Natural killer cell treated with Interleukin-12 subunit alpha and Interleukin-12 subunit beta and Interleukin-15 and Interleukin-18, amount 100 ng/mL, for 72 hours (primary cell): Measurements from ENCODE around the gene KLHL9. TPM values are rescaled to one million over a fixed set of nuclear protein-coding genes. Genes with fewer than 3 reads are reported as not detected.
A peak's percentile ranks its signal among the peaks of the same experiment; 100 is the strongest.

Source experiments
- ATAC-seq, 2 donors: fragments of 150-1000 bp; cut with Tn5 transposase in 1 of 2; sonication (Bioruptor Pico), chemical (Tn5 transposase) in 1 of 2; 2 replicates each; pipeline ENCODE4 v1.10.0; 2021
- DNase-seq: peaks from one replicate; pipeline ENCODE4 v3.0.0; 2022; ENCODE audit warnings: low spot score
- H3K27ac Mint-ChIP-seq, 2 donors: 1 replicate in 1 of 2; 2 replicates in 1 of 2; pipeline ENCODE4 v1.8.0; 2022; ENCODE audit warnings: mixed read lengths in 2 of 2, mild to moderate bottlenecking in 1 of 2, moderate library complexity in 1 of 2
- H3K27me3 Mint-ChIP-seq, 2 donors: 1 replicate in 1 of 2; 2 replicates in 1 of 2; pipeline ENCODE4 v1.8.0; 2022; ENCODE audit warnings: mixed read lengths in 2 of 2
- H3K36me3 Mint-ChIP-seq: one replicate; pipeline ENCODE4 v1.8.0; 2022; ENCODE audit warnings: mixed read lengths
- H3K4me1 Mint-ChIP-seq, 2 donors: 1 replicate in 1 of 2; 2 replicates in 1 of 2; pipeline ENCODE4 v1.8.0; 2022; ENCODE audit warnings: low read depth in 2 of 2, mixed read lengths in 2 of 2, mild to moderate bottlenecking in 1 of 2
- H3K4me3 Mint-ChIP-seq: one replicate; pipeline ENCODE4 v1.8.0; 2022; ENCODE audit warnings: mixed read lengths
- H3K9me3 Mint-ChIP-seq: 2 replicates; pipeline ENCODE4 v1.8.0; 2022; ENCODE audit warnings: mixed read lengths
- total RNA-seq, 2 donors: library from RNA; stranded (reverse); gene quantifications; one replicate each; pipeline ENCODE4 v1.2.3, GENCODE V29; 2022

Gene KLHL9
- total RNA-seq, 2 donors from 2014 or later = 13.3 to 16.6 TPM

DNA sequence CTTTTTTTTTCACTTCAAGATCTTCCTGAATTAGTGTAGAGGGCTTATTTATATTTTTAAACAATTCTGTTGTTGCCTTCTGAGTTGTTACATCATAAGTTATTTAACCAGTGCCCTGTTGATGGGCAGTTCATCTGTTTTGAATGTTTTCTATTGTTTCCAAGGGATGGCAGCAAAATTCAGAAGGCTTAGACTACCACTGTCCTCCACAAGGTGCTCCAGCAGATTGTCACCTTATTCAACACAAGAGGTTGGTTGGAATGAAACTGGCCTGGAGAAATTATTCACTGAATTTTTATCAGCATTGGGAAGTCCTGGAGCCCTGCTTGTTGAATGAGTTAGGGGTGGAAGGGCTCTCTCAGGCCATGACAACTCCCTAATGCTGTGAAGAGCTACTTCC, 1.3 kb upstream of the KLHL9 start:
- Mint-ChIP-seq H3K27me3 (peaks cover 5 to 16% of the 10 kb centered on the region in 2 donors), H3K36me3 (peaks cover 13% of the 10 kb centered on the region), H3K27ac (peak overlapping the region; percentile 88 to 91), H3K9me3 (no peaks in the 10 kb centered on the region), H3K4me1 (peaks cover 23 to 36% of the 10 kb centered on the region in 2 donors), H3K4me3 (peak overlapping the region; percentile 94)
- DNase-seq (no peak), ATAC-seq (no peak)

- Mint-ChIP-seq H3K36me3 (peaks cover 17% of the 10 kb centered on the region), H3K9me3 (no peaks in the 10 kb centered on the region), H3K4me3 (peak overlapping the region; percentile 94), H3K27ac (peak overlapping the region; percentile 88 to 91), H3K4me1 (peaks cover 31 to 51% of the 10 kb centered on the region in 2 donors), H3K27me3 (peaks cover 2 to 5% of the 10 kb centered on the region in 2 donors)
- ATAC-seq (no peak), DNase-seq (no peak)
Observed at GRCh38 chr9:21333226-21333625, 2.0 kb downstream of the KLHL9 start.

DNA sequence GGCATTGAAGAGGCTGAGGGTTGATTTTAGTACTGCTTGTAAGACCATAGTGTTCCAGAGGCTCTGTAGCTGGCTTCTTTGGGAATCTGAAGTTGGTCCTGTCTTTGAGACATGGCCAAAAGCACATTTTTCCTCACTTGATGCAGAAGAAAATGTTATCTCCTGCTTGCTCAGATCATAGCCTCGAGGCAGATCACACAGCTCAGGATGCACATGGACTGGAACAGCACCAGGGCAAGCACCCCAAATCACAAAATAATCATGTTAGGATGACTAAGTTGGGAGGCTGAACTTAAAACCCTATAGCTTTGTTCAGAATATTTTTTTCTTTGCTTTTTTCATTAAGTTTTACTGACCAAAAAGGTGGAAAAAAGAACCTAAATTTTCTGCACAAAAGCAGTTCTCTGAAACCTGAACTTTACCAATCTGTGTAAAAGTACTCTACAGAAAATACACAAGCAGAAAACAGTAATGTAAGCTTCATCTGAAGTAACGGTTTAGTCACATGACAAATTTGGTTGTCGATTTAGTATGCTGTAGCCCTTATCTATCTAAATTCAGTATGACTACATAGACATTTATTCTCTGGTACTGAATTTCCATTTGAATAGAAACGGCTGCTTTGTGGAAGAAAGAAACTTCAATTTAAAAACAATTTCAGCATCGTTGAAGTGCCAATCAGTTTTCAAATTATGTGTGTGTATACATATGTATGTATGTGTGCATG, 3.4 kb downstream of the KLHL9 start:
- H3K4me3 Mint-ChIP-seq = peak overlapping the region; percentile 94
- peaks cover 36 to 60% of the 10 kb centered on the region in 2 donors for H3K4me1 Mint-ChIP-seq
- H3K27ac Mint-ChIP-seq = peak overlapping the region in 1 of 2 donors; percentile 45
- H3K9me3 Mint-ChIP-seq = no peaks in the 10 kb centered on the region
- ATAC-seq = no peak
- no peaks in the 10 kb centered on the region for H3K27me3 Mint-ChIP-seq
- DNase-seq = no peak
- peaks cover 17% of the 10 kb centered on the region for H3K36me3 Mint-ChIP-seq

- Mint-ChIP-seq H3K9me3 (no peaks in the 10 kb centered on the region), H3K4me1 (peaks cover 37 to 46% of the 10 kb centered on the region in 2 donors), H3K27me3 (no peaks in the 10 kb centered on the region), H3K4me3 (no peak overlapping the region), H3K36me3 (peaks cover 23% of the 10 kb centered on the region), H3K27ac (no peak overlapping the region)
- DNase-seq (no peak), ATAC-seq (peak in 1 of 2 donors; percentile 57)
Observed at GRCh38 chr9:21326526-21327139, 8.6 kb downstream of the KLHL9 start.

DNA sequence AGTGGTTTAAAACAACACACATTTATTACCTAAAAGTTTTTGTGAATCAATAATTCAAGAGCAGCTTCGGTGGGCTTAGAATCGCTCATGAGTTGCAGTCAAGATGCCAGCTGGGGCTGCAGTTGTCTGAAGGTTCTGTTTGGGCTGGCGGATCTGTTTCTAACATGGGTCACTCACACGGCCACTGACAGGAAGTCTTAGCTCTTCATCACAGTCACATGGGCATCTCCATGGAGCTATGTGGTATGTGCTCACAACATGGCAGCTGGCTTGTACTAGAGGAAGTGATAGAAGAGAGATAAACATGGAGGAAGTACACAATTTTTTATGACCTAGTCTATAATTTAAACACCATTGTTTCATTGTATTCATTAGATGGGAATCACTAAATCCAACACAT, 11.2 kb downstream of the KLHL9 start:
- Mint-ChIP-seq H3K27me3 (no peaks in the 10 kb centered on the region), H3K27ac (no peak overlapping the region), H3K4me1 (peaks cover 28 to 29% of the 10 kb centered on the region in 2 donors), H3K36me3 (peaks cover 19% of the 10 kb centered on the region), H3K4me3 (no peak overlapping the region), H3K9me3 (no peaks in the 10 kb centered on the region)
- DNase-seq (no peak), ATAC-seq (no peak)

- Mint-ChIP-seq H3K9me3 (no peaks in the 10 kb centered on the region), H3K36me3 (peaks cover 19% of the 10 kb centered on the region), H3K4me3 (no peak overlapping the region), H3K27ac (peak overlapping the region in 1 of 2 donors; percentile 13), H3K4me1 (peaks cover 29 to 31% of the 10 kb centered on the region in 2 donors), H3K27me3 (no peaks in the 10 kb centered on the region)
- ATAC-seq = no peak
- DNase-seq = no peak
Observed at GRCh38 chr9:21322911-21323461, 12.2 kb downstream of the KLHL9 start.

DNA sequence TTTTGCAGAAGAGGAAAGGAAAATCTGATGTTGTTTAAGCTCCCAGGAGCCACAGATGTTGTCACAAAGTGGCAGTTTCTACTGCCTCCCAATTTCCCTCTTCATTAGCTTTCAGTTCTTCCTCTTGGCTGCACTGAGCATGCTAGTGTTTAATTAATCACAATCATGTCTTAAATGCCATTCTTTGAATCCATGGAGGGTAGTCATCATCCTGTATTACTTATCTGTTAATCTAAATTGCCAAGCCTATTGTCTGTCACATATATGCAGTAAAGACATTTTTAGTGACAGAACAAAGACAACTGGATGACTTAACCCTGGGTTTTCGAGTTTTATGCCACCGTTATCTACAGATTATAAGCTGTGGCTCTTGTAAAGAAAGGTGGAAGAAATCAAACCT, 14.7 kb downstream of the KLHL9 start:
- no peak for DNase-seq
- Mint-ChIP-seq H3K27ac (no peak overlapping the region), H3K4me3 (no peak overlapping the region), H3K4me1 (peaks cover 15 to 20% of the 10 kb centered on the region in 2 donors), H3K9me3 (no peaks in the 10 kb centered on the region), H3K27me3 (no peaks in the 10 kb centered on the region), H3K36me3 (peaks cover 19% of the 10 kb centered on the region)
- no peak for ATAC-seq

- Mint-ChIP-seq H3K9me3 (no peaks in the 10 kb centered on the region), H3K27me3 (peaks cover 0 to 7% of the 10 kb centered on the region in 2 donors), H3K4me1 (peaks cover 5 to 9% of the 10 kb centered on the region in 2 donors), H3K27ac (no peak overlapping the region), H3K36me3 (peaks cover 8% of the 10 kb centered on the region), H3K4me3 (no peak overlapping the region)
- DNase-seq (no peak), ATAC-seq (no peak)
Observed at GRCh38 chr9:21317956-21318923, 17.0 kb downstream of the KLHL9 start.

DNA sequence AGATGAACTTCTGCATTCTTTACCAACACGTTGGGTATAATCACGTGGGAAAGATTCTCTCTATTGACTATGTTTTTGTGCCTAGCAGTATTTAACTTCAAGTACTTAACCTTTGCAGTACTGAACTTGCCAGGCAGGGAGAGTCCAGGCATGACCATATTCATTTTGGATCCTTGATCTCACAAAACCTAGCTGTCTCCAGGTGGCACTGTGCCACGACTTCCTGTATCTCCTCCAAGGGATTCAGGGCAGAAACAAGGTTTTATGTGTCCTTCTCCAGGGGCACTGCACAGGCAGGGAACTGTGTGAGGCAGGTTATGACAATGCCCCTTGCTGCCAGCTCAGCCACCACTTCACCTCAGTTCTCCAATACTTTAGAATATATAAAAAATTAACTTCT, 18.3 kb downstream of the KLHL9 start:
- peaks cover 0 to 3% of the 10 kb centered on the region in 2 donors for H3K4me1 Mint-ChIP-seq
- H3K27me3 Mint-ChIP-seq = peaks cover 0 to 7% of the 10 kb centered on the region in 2 donors
- no peak for DNase-seq
- H3K9me3 Mint-ChIP-seq = no peaks in the 10 kb centered on the region
- H3K4me3 Mint-ChIP-seq = no peak overlapping the region
- no peaks in the 10 kb centered on the region for H3K36me3 Mint-ChIP-seq
- no peak for ATAC-seq
- H3K27ac Mint-ChIP-seq = no peak overlapping the region

- Mint-ChIP-seq H3K27ac (no peak overlapping the region), H3K27me3 (peaks cover 0 to 7% of the 10 kb centered on the region in 2 donors), H3K9me3 (no peaks in the 10 kb centered on the region), H3K36me3 (no peaks in the 10 kb centered on the region), H3K4me1 (peaks cover 0 to 3% of the 10 kb centered on the region in 2 donors), H3K4me3 (no peak overlapping the region)
- no peak for DNase-seq
- no peak for ATAC-seq
Observed at GRCh38 chr9:21316032-21316842, 19.0 kb downstream of the KLHL9 start.

GRCh38 chr9:21314152-21314551, 21.1 kb downstream of the KLHL9 start:
- no peak overlapping the region for H3K4me3 Mint-ChIP-seq
- ATAC-seq = no peak
- no peak overlapping the region for H3K27ac Mint-ChIP-seq
- H3K4me1 Mint-ChIP-seq = peaks cover 0 to 3% of the 10 kb centered on the region in 2 donors
- H3K27me3 Mint-ChIP-seq = peaks cover 7 to 14% of the 10 kb centered on the region in 2 donors
- DNase-seq = no peak
- no peaks in the 10 kb centered on the region for H3K36me3 Mint-ChIP-seq
- no peaks in the 10 kb centered on the region for H3K9me3 Mint-ChIP-seq

DNA sequence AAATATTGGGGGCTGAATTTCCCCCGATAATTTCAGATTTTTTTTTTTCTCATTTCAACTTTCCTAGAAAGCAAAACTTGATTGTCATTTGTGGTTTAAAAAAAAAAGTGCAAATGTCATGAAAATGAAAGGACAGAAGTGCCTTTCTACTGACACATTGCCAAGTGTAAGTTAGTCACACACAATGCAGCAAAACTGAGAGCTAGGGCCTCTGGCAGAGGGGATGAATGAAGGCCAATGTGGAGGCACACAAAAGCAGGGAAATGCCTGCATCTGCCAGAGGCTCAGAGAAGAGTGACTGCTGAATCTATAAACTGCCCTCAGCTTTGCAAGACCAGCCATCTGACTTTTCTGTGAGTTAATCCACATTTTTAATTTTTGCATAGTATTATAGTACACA, 23.3 kb downstream of the KLHL9 start:
- H3K4me3 Mint-ChIP-seq = no peak overlapping the region
- no peaks in the 10 kb centered on the region for H3K36me3 Mint-ChIP-seq
- no peaks in the 10 kb centered on the region for H3K4me1 Mint-ChIP-seq
- no peaks in the 10 kb centered on the region for H3K9me3 Mint-ChIP-seq
- no peak for DNase-seq
- H3K27ac Mint-ChIP-seq = no peak overlapping the region
- peaks cover 13 to 14% of the 10 kb centered on the region in 2 donors for H3K27me3 Mint-ChIP-seq
- no peak for ATAC-seq

- DNase-seq (no peak), ATAC-seq (no peak)
- H3K27me3 Mint-ChIP-seq = peaks cover 31 to 49% of the 10 kb centered on the region in 2 donors
- H3K9me3 Mint-ChIP-seq = no peaks in the 10 kb centered on the region
- H3K36me3 Mint-ChIP-seq = peaks cover 8% of the 10 kb centered on the region
- no peaks in the 10 kb centered on the region for H3K4me1 Mint-ChIP-seq
- H3K4me3 Mint-ChIP-seq = no peak within 1 kb of the TSS
- H3K27ac Mint-ChIP-seq = no peak within 1 kb of the TSS
Observed at GRCh38 chr9:21305213-21305612, 30.0 kb downstream of the KLHL9 start, which contains the start of gene IFNA5. Gene IFNA5, minus strand, starts transcription at chr9:21305313. Its CDS starts 57 bp downstream, at chr9:21305256.
